WTC11 (cell line): ENCODE measurements around the gene ERBB4.

Experiments
- CDX4 ChIP-seq: fragments of 250-450 bp; sonication (Bioruptor Pico); IDR thresholded peaks from 2 replicates; pipeline ENCODE4 v1.9.0; 2021; ENCODE audit warnings: moderate library complexity, mild to moderate bottlenecking, inconsistent platforms, borderline replicate concordance
- CREM ChIP-seq: sonication (generic); formaldehyde crosslinking; IDR thresholded peaks from 2 replicates; pipeline ENCODE4 v1.8.1; 2022; ENCODE audit warnings: mild to moderate bottlenecking, missing genetic modification reagents, moderate library complexity
- CTCF ChIP-seq: fragments of 200-600 bp; IDR thresholded peaks from 2 replicates; pipeline ENCODE4 v1.8.0; 2022; ENCODE audit warnings: antibody characterized with exemption
- E2F5 ChIP-seq: sonication (generic); formaldehyde crosslinking; IDR thresholded peaks from 2 replicates; pipeline ENCODE4 v1.8.1; 2022; ENCODE audit warnings: mild to moderate bottlenecking, moderate library complexity, missing genetic modification reagents
- MYBL2 ChIP-seq: sonication (generic); formaldehyde crosslinking; IDR thresholded peaks from 2 replicates; pipeline ENCODE4 v1.8.1; 2023; ENCODE audit warnings: mild to moderate bottlenecking, moderate library complexity, missing genetic modification reagents

DNA sequence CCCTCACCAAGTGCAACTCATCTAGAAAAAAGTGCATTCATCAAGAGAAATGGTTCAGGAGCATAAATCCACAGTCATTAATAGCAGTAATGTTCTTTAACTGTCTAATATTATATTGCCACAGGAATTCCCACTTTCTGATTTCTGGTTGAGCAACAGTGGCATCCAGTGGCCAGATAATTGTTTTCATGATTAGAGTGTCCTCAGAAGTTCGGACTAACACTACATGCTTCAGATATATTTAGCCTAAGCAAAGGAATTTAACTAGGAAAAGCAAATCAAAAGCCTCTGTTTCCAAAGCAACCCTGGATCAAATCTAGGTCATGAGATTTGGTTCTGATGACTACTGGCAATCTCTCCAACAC is 9.8 kb upstream of the ERBB4 start:
- TF ChIP-seq CTCF = no peak
- TF ChIP-seq CDX4 (CRISPR knock-in tag) = no peak
- no peak for TF ChIP-seq CREM
- no peak for TF ChIP-seq E2F5 (CRISPR knock-in tag)
- TF ChIP-seq MYBL2 = no peak
